Measurements from ENCODE around the gene SPTBN5. TPM values are rescaled to one million over a fixed set of nuclear protein-coding genes. Genes with fewer than 3 reads are reported as not detected.

Gene SPTBN5
- total and polyA plus RNA-seq, 10 of the 15 experiments (the other 5 are each of a cell fraction or from before 2014, with no cell fraction given), result under 0.01 to 0.18 (median 0.04) TPM; not detected in 4

DNA sequence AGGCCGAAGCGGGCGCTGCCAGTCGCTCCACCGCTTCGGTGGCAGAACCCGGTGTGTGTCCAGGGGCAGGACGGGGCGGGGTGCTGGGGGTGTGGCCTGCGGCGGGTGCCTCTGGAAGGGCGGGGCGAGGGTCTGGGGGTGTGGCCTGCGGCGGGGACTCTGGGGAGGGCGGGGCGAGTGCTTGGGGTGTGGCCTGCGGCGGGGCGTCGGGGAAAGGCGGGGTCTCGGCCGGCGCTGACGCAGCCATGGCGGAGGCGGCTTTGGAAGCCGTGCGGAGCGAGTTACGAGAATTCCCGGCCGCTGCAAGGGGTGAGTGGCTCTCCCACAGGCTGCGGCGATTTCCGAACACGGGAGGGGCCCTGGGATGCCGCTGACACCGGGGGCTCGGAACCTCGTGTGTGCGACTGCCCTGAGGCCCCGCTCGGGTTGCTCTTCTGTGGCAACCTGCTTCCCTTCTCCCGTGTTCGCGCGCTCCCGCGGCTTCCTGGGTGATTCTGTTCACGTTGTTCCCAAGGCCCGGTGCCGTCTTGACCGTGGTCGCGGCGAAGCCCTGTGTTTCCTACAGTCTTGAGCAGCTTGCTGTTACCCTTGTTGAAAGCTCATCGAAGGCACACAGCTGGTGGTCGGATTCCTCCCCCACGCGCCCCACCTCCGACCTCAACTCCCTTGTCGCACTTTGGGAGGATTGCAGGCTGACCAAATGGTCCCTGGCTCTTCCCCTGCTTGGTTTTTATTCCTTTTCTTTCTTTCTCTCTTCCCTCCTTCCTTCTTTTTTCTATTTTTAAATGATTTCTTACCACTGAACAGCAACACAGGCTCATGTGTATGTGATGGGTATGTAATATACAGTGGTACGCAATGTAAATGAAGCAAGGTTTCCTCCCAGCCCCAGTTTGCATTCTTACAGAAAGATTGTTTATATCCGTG, 65.7 kb downstream of the SPTBN5 start, which contains the start of gene JMJD7 (continued):
- TF ChIP-seq ZNF687 (IDR thresholded peaks at IDR 0.05) (0 out of 2 replicates have a peak, but pooled peaks have one; percentile 24), RFX5 (IDR thresholded peaks at IDR 0.05; ENCODE audit: low read depth, low read length) (no peak), TCF12 (IDR thresholded peaks at IDR 0.05; ENCODE audit: low read depth, low read length) (no peak), SREBF2 (IDR thresholded peaks at IDR 0.05; ENCODE audit: low read length) (no peak), SIX5 (IDR thresholded peaks at IDR 0.05; ENCODE audit: low read depth, low read length, severe bottlenecking) (no peak), ATF2 (IDR thresholded peaks at IDR 0.05; ENCODE audit: low read length) (no peak), JUNB (IDR thresholded peaks at IDR 0.05) (no peak), TBL1XR1 (IDR thresholded peaks at IDR 0.05; ENCODE audit: low read depth, low read length) (no peak), ASH2L (IDR thresholded peaks at IDR 0.05; ENCODE audit: borderline replicate concordance, low read depth) (no peak), CBX5 (IDR thresholded peaks at IDR 0.05; ENCODE audit: low read depth) (no peak), GABPA (IDR thresholded peaks at IDR 0.05; ENCODE audit: low read depth) (no peak), DPF2 (IDR thresholded peaks at IDR 0.05) (peak; percentile 40; the same call in 1 of the 2 replicates), BACH1 (IDR thresholded peaks at IDR 0.05; ENCODE audit: borderline replicate concordance) (peak; percentile 80; the same call in 1 of the 2 replicates), SMARCA5 (IDR thresholded peaks at IDR 0.05) (no peak), MXI1 (IDR thresholded peaks at IDR 0.05; ENCODE audit: low read depth, low read length) (peak; percentile 30; the same call in 1 of the 2 replicates), POU2F2 (IDR thresholded peaks at IDR 0.05; ENCODE audit: borderline replicate concordance, low read depth, low read length) (0 out of 3 replicates have a peak, but pooled peaks have one; percentile 26), MTA2 (IDR thresholded peaks at IDR 0.05; ENCODE audit: low read depth) (peak; percentile 26; the same call in 1 of the 2 replicates)
- TF ChIP-seq, protein P1, sequence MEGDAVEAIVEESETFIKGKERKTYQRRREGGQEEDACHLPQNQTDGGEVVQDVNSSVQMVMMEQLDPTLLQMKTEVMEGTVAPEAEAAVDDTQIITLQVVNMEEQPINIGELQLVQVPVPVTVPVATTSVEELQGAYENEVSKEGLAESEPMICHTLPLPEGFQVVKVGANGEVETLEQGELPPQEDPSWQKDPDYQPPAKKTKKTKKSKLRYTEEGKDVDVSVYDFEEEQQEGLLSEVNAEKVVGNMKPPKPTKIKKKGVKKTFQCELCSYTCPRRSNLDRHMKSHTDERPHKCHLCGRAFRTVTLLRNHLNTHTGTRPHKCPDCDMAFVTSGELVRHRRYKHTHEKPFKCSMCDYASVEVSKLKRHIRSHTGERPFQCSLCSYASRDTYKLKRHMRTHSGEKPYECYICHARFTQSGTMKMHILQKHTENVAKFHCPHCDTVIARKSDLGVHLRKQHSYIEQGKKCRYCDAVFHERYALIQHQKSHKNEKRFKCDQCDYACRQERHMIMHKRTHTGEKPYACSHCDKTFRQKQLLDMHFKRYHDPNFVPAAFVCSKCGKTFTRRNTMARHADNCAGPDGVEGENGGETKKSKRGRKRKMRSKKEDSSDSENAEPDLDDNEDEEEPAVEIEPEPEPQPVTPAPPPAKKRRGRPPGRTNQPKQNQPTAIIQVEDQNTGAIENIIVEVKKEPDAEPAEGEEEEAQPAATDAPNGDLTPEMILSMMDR (IDR thresholded peaks at IDR 0.05 in 2 of 3, conservative IDR thresholded peaks at IDR 0.05 in 1 of 3; ENCODE audit: control insufficient read depth in 2 of 3, extremely low read depth in 1 of 3, insufficient read depth in 1 of 3, low read depth in 3 of 3, low read length in 3 of 3), result no peak
- TF ChIP-seq, protein P2, sequence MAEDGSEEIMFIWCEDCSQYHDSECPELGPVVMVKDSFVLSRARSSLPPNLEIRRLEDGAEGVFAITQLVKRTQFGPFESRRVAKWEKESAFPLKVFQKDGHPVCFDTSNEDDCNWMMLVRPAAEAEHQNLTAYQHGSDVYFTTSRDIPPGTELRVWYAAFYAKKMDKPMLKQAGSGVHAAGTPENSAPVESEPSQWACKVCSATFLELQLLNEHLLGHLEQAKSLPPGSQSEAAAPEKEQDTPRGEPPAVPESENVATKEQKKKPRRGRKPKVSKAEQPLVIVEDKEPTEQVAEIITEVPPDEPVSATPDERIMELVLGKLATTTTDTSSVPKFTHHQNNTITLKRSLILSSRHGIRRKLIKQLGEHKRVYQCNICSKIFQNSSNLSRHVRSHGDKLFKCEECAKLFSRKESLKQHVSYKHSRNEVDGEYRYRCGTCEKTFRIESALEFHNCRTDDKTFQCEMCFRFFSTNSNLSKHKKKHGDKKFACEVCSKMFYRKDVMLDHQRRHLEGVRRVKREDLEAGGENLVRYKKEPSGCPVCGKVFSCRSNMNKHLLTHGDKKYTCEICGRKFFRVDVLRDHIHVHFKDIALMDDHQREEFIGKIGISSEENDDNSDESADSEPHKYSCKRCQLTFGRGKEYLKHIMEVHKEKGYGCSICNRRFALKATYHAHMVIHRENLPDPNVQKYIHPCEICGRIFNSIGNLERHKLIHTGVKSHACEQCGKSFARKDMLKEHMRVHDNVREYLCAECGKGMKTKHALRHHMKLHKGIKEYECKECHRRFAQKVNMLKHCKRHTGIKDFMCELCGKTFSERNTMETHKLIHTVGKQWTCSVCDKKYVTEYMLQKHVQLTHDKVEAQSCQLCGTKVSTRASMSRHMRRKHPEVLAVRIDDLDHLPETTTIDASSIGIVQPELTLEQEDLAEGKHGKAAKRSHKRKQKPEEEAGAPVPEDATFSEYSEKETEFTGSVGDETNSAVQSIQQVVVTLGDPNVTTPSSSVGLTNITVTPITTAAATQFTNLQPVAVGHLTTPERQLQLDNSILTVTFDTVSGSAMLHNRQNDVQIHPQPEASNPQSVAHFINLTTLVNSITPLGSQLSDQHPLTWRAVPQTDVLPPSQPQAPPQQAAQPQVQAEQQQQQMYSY (CRISPR knock-in tag; IDR thresholded peaks at IDR 0.05), result no peak

Measured in GM12878 (cell line).